NCI-H1694 treated with DMSO at 0.1 percent for 48 hours (cell line): Measurements from ENCODE around the gene NDUFAF3.

ENCODE experiments used
- DNase-seq: peaks from one replicate; lab custom pipeline; 2025; lab: John Stamatoyannopoulos, UW

The NDUFAF3 gene

DNA sequence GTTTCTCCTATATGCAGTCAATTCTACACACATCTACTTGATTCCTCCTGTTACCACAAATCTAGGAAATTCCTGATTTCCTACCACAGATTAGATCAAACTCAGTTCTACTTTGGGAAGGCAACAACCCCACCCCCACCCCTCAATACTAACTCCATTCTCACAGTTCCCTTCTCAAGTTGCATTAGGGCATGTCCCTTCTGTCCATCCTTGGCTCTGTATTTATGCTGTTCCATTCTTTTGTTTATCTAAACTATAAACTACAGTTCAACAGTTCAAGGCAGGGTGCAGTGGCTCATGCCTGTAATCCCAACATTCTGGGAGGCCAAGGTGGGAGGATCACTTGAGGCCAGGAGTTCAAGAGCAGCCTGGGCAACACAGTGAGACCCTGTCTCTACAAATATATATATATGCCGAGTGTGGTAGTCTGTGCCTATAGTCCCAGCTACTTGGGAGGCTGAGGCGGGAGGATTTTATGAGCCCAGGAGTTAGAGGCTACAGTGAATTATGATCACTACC lies 32.5 kb downstream of the NDUFAF3 start:
- DNase-seq, result no peak

DNA sequence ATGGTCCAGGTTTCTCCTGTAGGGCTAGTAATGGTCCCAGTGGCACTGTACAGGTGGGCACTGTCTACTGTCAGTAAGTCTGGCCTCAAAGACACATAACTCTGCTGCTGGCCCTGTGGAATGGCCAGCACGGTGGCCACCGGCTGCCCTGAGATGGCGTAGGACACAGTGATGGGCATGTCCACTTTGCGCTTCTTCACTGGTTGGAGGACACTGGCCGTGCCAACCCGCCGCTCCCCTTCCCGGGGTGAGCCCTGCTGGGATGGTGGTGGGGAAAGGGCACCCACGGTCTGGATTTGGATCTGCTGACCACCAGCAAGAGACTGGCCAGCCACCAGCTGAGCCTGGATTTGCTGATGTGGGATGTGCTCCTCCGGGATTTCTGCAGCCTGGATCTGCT lies 35.3 kb downstream of the NDUFAF3 start:
- no peak for DNase-seq

DNA sequence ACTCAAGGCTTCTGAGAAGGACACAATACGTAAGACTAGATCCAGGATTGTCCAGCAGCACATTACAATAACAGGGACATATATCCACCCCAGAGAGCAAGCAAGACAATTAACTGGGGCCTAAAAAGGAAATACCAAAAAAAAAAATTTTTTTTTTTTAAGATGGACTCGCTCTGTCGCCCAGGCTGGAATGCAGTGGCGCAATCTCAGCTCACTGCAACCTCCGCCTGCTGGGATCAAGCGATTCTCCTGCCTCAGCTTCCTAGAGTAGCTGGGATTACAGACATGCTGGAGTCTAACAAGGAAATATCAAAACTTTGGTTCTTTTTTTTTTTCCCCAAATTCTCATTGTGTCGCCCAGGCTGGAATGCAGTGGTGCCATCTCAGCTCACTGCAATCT lies 36.1 kb downstream of the NDUFAF3 start:
- DNase-seq, result no peak
